Activated CD4-positive, alpha-beta T cell treated with anti-CD3 and anti-CD28 coated beads, Interleukin-2, amount 10 ng/mL, durations not matched to agents 24 days and 14 days (primary cell): ENCODE results near the gene GPR78. TPM values are rescaled to one million over a fixed set of nuclear protein-coding genes. Genes with fewer than 3 reads are reported as not detected.

Experiments used
- DNase-seq: peaks from one replicate; pipeline ENCODE4 v3.0.0; 2022
- H3K27ac Mint-ChIP-seq: one replicate; pipeline ENCODE4 v1.8.0; 2022; ENCODE audit warnings: mild to moderate bottlenecking, mixed read lengths
- H3K27me3 Mint-ChIP-seq: one replicate; pipeline ENCODE4 v1.8.0; 2022; ENCODE audit warnings: mixed read lengths
- H3K36me3 Mint-ChIP-seq: one replicate; pipeline ENCODE4 v1.8.0; 2022; ENCODE audit warnings: low read depth, mild to moderate bottlenecking, mixed read lengths
- H3K4me1 Mint-ChIP-seq: one replicate; pipeline ENCODE4 v1.8.0; 2021; ENCODE audit warnings: mixed read lengths
- H3K4me3 Mint-ChIP-seq: one replicate; pipeline ENCODE4 v1.8.0; 2022; ENCODE audit warnings: mild to moderate bottlenecking, moderate library complexity, mixed read lengths
- H3K9me3 Mint-ChIP-seq: one replicate; pipeline ENCODE4 v1.8.0; 2021; ENCODE audit warnings: mixed read lengths
- intact Hi-C: fragments of 100-400 bp; cut with micrococcal nuclease; formaldehyde crosslinking; loops from one replicate; pipeline ENCODE4 v1.15.1; 2023
- total RNA-seq: library from RNA; stranded (reverse); gene quantifications from 2 replicates; pipeline ENCODE4 v1.2.3, GENCODE V29; 2022

Gene GPR78
- total RNA-seq, 1 donor from 2014 or later, result not detected

GRCh38 chr4:8552024-8552423 is 28.2 kb upstream of the GPR78 start:
- no peaks in the 10 kb centered on the region for H3K9me3 Mint-ChIP-seq
- H3K4me3 Mint-ChIP-seq, result no peak overlapping the region
- H3K4me1 Mint-ChIP-seq, result no peaks in the 10 kb centered on the region
- intact Hi-C loops, result no loop called here
- DNase-seq, result no peak
- H3K27me3 Mint-ChIP-seq, result no peaks in the 10 kb centered on the region
- no peak overlapping the region for H3K27ac Mint-ChIP-seq
- H3K36me3 Mint-ChIP-seq, result no peaks in the 10 kb centered on the region

- Mint-ChIP-seq H3K36me3 (no peaks in the 10 kb centered on the region), H3K4me3 (no peak overlapping the region), H3K4me1 (no peaks in the 10 kb centered on the region), H3K27ac (no peak overlapping the region), H3K9me3 (no peaks in the 10 kb centered on the region), H3K27me3 (no peaks in the 10 kb centered on the region)
- intact Hi-C loops, result no loop called here
- no peak for DNase-seq
These were observed 27.5 kb upstream of the GPR78 start for GRCh38 chr4:8552581-8553205.

- Mint-ChIP-seq H3K27ac (no peak overlapping the region), H3K36me3 (no peaks in the 10 kb centered on the region), H3K27me3 (no peaks in the 10 kb centered on the region), H3K4me3 (no peak overlapping the region), H3K9me3 (no peaks in the 10 kb centered on the region), H3K4me1 (no peaks in the 10 kb centered on the region)
- DNase-seq, result no peak
- intact Hi-C loops, result no loop called here
These were observed 27.0 kb upstream of the GPR78 start for GRCh38 chr4:8553216-8553615.

GRCh38 chr4:8553991-8554405 is 26.2 kb upstream of the GPR78 start:
- Mint-ChIP-seq H3K4me1 (no peaks in the 10 kb centered on the region), H3K9me3 (no peaks in the 10 kb centered on the region), H3K27me3 (no peaks in the 10 kb centered on the region), H3K27ac (no peak overlapping the region), H3K4me3 (no peak overlapping the region), H3K36me3 (no peaks in the 10 kb centered on the region)
- no peak for DNase-seq
- intact Hi-C loops, result no loop called here

- H3K36me3 Mint-ChIP-seq, result no peaks in the 10 kb centered on the region
- H3K27me3 Mint-ChIP-seq, result no peaks in the 10 kb centered on the region
- intact Hi-C loops, result no loop called here
- no peak overlapping the region for H3K4me3 Mint-ChIP-seq
- H3K4me1 Mint-ChIP-seq, result no peaks in the 10 kb centered on the region
- DNase-seq, result no peak
- H3K27ac Mint-ChIP-seq, result no peak overlapping the region
- no peaks in the 10 kb centered on the region for H3K9me3 Mint-ChIP-seq
These were observed 25.6 kb upstream of the GPR78 start for GRCh38 chr4:8554555-8555100.

- Mint-ChIP-seq H3K4me1 (no peaks in the 10 kb centered on the region), H3K36me3 (no peaks in the 10 kb centered on the region)
These were observed 24.5 kb upstream of the GPR78 start for GRCh38 chr4:8555716-8556115.

GRCh38 chr4:8556341-8557150 is 23.6 kb upstream of the GPR78 start:
- H3K27ac Mint-ChIP-seq, result no peak overlapping the region
- no peak overlapping the region for H3K4me3 Mint-ChIP-seq
- H3K27me3 Mint-ChIP-seq, result no peaks in the 10 kb centered on the region
- no peaks in the 10 kb centered on the region for H3K4me1 Mint-ChIP-seq
- no peak for DNase-seq
- no peaks in the 10 kb centered on the region for H3K36me3 Mint-ChIP-seq
- no peaks in the 10 kb centered on the region for H3K9me3 Mint-ChIP-seq
- intact Hi-C loops, result no loop called here

More at GRCh38 chr4:8555716-8556115, 24.5 kb upstream of the GPR78 start:
- no peak for DNase-seq
- no peak overlapping the region for H3K27ac Mint-ChIP-seq
- intact Hi-C loops, result no loop called here
- H3K27me3 Mint-ChIP-seq, result no peaks in the 10 kb centered on the region
- H3K9me3 Mint-ChIP-seq, result no peaks in the 10 kb centered on the region
- H3K4me3 Mint-ChIP-seq, result no peak overlapping the region

GRCh38 chr4:8557151-8558076 is 22.8 kb upstream of the GPR78 start:
- Mint-ChIP-seq H3K4me3 (no peak overlapping the region), H3K36me3 (no peaks in the 10 kb centered on the region)
- no peak for DNase-seq

GRCh38 chr4:8558080-8558960 is 21.9 kb upstream of the GPR78 start:
- Mint-ChIP-seq H3K9me3 (no peaks in the 10 kb centered on the region), H3K27ac (no peak overlapping the region), H3K4me3 (no peak overlapping the region), H3K4me1 (no peaks in the 10 kb centered on the region), H3K36me3 (no peaks in the 10 kb centered on the region), H3K27me3 (peaks cover 3% of the 10 kb centered on the region)
- no peak for DNase-seq
- intact Hi-C loops, result no loop called here

More at GRCh38 chr4:8557151-8558076, 22.8 kb upstream of the GPR78 start:
- H3K4me1 Mint-ChIP-seq, result no peaks in the 10 kb centered on the region
- H3K9me3 Mint-ChIP-seq, result no peaks in the 10 kb centered on the region
- intact Hi-C loops, result no loop called here
- H3K27me3 Mint-ChIP-seq, result peaks cover 3% of the 10 kb centered on the region
- no peak overlapping the region for H3K27ac Mint-ChIP-seq

GRCh38 chr4:8559011-8559410 is 21.2 kb upstream of the GPR78 start:
- DNase-seq, result no peak
- intact Hi-C loops, result no loop called here
- Mint-ChIP-seq H3K27me3 (peaks cover 3% of the 10 kb centered on the region), H3K9me3 (no peaks in the 10 kb centered on the region), H3K4me3 (no peak overlapping the region), H3K36me3 (no peaks in the 10 kb centered on the region), H3K27ac (no peak overlapping the region), H3K4me1 (no peaks in the 10 kb centered on the region)

- no peaks in the 10 kb centered on the region for H3K4me1 Mint-ChIP-seq
- no peaks in the 10 kb centered on the region for H3K36me3 Mint-ChIP-seq
- DNase-seq, result no peak
- H3K27ac Mint-ChIP-seq, result no peak overlapping the region
- H3K9me3 Mint-ChIP-seq, result no peaks in the 10 kb centered on the region
- intact Hi-C loops, result no loop called here
- no peak overlapping the region for H3K4me3 Mint-ChIP-seq
- H3K27me3 Mint-ChIP-seq, result peaks cover 3% of the 10 kb centered on the region
These were observed 20.5 kb upstream of the GPR78 start for GRCh38 chr4:8559524-8560264.

GRCh38 chr4:8560265-8561047 is 19.7 kb upstream of the GPR78 start:
- H3K9me3 Mint-ChIP-seq, result no peaks in the 10 kb centered on the region
- DNase-seq, result no peak
- H3K4me1 Mint-ChIP-seq, result no peaks in the 10 kb centered on the region
- H3K4me3 Mint-ChIP-seq, result no peak overlapping the region
- H3K27ac Mint-ChIP-seq, result no peak overlapping the region
- intact Hi-C loops, result no loop called here
- no peaks in the 10 kb centered on the region for H3K36me3 Mint-ChIP-seq
- H3K27me3 Mint-ChIP-seq, result peaks cover 3% of the 10 kb centered on the region
